ENCODE data around the gene RALGAPA1.
"Not testable (repeated sequence)": the region's sequence is repeated elsewhere in the genome, so short reads cannot be mapped to it uniquely, and the experiment has no call there.

DNA sequence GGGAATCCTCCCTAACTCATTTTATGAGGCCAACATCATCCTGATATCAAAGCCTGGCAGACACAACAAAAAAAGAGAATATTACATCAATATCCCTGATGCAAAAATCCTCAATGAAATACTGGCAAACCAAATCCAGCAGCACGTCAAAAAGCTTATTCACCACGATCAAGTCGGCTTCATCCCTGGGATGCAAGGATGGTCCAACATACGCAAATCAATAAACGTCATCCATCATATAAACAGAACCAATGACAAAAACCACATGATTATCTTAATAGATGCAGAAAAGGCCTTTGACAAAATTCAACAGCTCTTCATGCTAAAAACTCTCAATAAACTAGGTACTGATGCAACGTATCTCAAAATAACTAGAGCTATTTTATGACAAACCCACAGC is 189.1 kb downstream of the RALGAPA1 start:
- TF ChIP-seq, protein P1, sequence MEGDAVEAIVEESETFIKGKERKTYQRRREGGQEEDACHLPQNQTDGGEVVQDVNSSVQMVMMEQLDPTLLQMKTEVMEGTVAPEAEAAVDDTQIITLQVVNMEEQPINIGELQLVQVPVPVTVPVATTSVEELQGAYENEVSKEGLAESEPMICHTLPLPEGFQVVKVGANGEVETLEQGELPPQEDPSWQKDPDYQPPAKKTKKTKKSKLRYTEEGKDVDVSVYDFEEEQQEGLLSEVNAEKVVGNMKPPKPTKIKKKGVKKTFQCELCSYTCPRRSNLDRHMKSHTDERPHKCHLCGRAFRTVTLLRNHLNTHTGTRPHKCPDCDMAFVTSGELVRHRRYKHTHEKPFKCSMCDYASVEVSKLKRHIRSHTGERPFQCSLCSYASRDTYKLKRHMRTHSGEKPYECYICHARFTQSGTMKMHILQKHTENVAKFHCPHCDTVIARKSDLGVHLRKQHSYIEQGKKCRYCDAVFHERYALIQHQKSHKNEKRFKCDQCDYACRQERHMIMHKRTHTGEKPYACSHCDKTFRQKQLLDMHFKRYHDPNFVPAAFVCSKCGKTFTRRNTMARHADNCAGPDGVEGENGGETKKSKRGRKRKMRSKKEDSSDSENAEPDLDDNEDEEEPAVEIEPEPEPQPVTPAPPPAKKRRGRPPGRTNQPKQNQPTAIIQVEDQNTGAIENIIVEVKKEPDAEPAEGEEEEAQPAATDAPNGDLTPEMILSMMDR (conservative IDR thresholded peaks at IDR 0.05): not testable (repeated sequence)
- not testable (repeated sequence) for TF ChIP-seq EZH2 (IDR thresholded peaks at IDR 0.05; ENCODE audit: low read depth)

All from PC-9 (cell line).